Astrocyte of the hippocampus (primary cell): ENCODE measurements around the gene TASOR.
"Not testable (repeated sequence)": the region's sequence is repeated elsewhere in the genome, so short reads cannot be mapped to it uniquely, and the experiment has no call there.

ENCODE experiments used
- DNase-seq: peaks from one replicate; pipeline ENCODE4 v3.0.0; 2011; ENCODE audit warnings: low read depth, low spot score

TASOR gene

GRCh38 chr3:56683122-56683817 is at the start of gene TASOR:
TSS of gene TASOR (minus strand) at chr3:56683265. CDS start at chr3:56683006, 259 bp downstream.
- DNase-seq: peak; percentile 93

- DNase-seq: no peak
Measured at GRCh38 chr3:56732109-56732508, 49.0 kb upstream of the TASOR start.

GRCh38 chr3:56725175-56725574 is 42.1 kb upstream of the TASOR start:
- DNase-seq: peak; percentile 67

- peak; percentile 35 for DNase-seq
Measured at GRCh38 chr3:56724676-56725075, 41.6 kb upstream of the TASOR start.

GRCh38 chr3:56720849-56721248 is 37.8 kb upstream of the TASOR start:
- DNase-seq: no peak

GRCh38 chr3:56718809-56719208 is 35.7 kb upstream of the TASOR start:
- DNase-seq: not testable (repeated sequence)

GRCh38 chr3:56711344-56711743 is 28.3 kb upstream of the TASOR start:
- DNase-seq: no peak

GRCh38 chr3:56707412-56707811 is 24.3 kb upstream of the TASOR start:
- not testable (repeated sequence) for DNase-seq

- DNase-seq: no peak
Measured at GRCh38 chr3:56706629-56707028, 23.6 kb upstream of the TASOR start.

GRCh38 chr3:56704706-56705105 is 21.6 kb upstream of the TASOR start:
- DNase-seq: no peak

- DNase-seq: peak; percentile 83
Measured at GRCh38 chr3:56702490-56703315, 19.6 kb upstream of the TASOR start.

GRCh38 chr3:56700151-56700550 is 17.1 kb upstream of the TASOR start:
- DNase-seq: no peak

GRCh38 chr3:56694867-56695683 is 12.0 kb upstream of the TASOR start:
- no peak for DNase-seq

- no peak for DNase-seq
Measured at GRCh38 chr3:56693750-56694149, 10.7 kb upstream of the TASOR start.

GRCh38 chr3:56692520-56693433 is 9.7 kb upstream of the TASOR start:
- DNase-seq: not testable (repeated sequence)

GRCh38 chr3:56692001-56692365 is 8.9 kb upstream of the TASOR start:
- not testable (repeated sequence) for DNase-seq

- no peak for DNase-seq
Measured at GRCh38 chr3:56691165-56692000, 8.3 kb upstream of the TASOR start.

- no peak for DNase-seq
Measured at GRCh38 chr3:56689303-56689702, 6.2 kb upstream of the TASOR start.

- DNase-seq: no peak
Measured at GRCh38 chr3:56688191-56688590, 5.1 kb upstream of the TASOR start.

GRCh38 chr3:56684029-56684428 is 964 bp upstream of the TASOR start:
- no peak for DNase-seq
